Mesendoderm (in vitro differentiated cells): ENCODE results near the gene DGKB.

ENCODE experiments used
- DNase-seq: peaks from one replicate; pipeline ENCODE4 v3.0.0; 2013
- H2AK5ac ChIP-seq: 2 replicates; pipeline ENCODE4 v1.6.1; 2013; ENCODE audit warnings: low read length, inconsistent platforms
- H2BK120ac ChIP-seq: 2 replicates; pipeline ENCODE4 v1.6.1; 2013; ENCODE audit warnings: low read depth, mild to moderate bottlenecking, low read length, moderate library complexity, mixed read lengths
- H2BK15ac ChIP-seq: replicated peaks from 2 replicates; pipeline ENCODE4 v1.6.1; 2013; ENCODE audit warnings: low read depth, mild to moderate bottlenecking, moderate library complexity
- H2BK5ac ChIP-seq: 2 replicates; pipeline ENCODE4 v1.6.1; 2013; ENCODE audit warnings: low read length, inconsistent platforms
- H3K18ac ChIP-seq: 2 replicates; pipeline ENCODE4 v1.6.1; 2013; ENCODE audit warnings: mild to moderate bottlenecking, low read length, mixed read lengths
- H3K23ac ChIP-seq: one replicate; pipeline ENCODE4 v1.6.1; 2013; ENCODE audit warnings: low read length
- H3K27ac ChIP-seq: 2 replicates; pipeline ENCODE4 v1.5.1; 2013; ENCODE audit warnings: low read depth, mild to moderate bottlenecking, inconsistent platforms, low read length, moderate library complexity
- H3K27me3 ChIP-seq: 2 replicates; pipeline ENCODE4 v1.6.1; 2013; ENCODE audit warnings: low read length, control low read depth, mild to moderate bottlenecking, inconsistent platforms; ENCODE audit not compliant: insufficient read depth, poor library complexity
- H3K36me3 ChIP-seq: 2 replicates; pipeline ENCODE4 v1.6.1; 2013; ENCODE audit warnings: low read length, inconsistent platforms; ENCODE audit not compliant: control insufficient read depth, insufficient read depth
- H3K4ac ChIP-seq: one replicate; pipeline ENCODE4 v1.6.1; 2013; ENCODE audit warnings: low read depth, mild to moderate bottlenecking, low read length, moderate library complexity
- H3K4me1 ChIP-seq: 2 replicates; pipeline ENCODE4 v1.6.1; 2013; ENCODE audit warnings: low read depth, low read length, inconsistent platforms; ENCODE audit not compliant: control insufficient read depth
- H3K4me2 ChIP-seq: 2 replicates; pipeline ENCODE4 v1.6.1; 2013; ENCODE audit warnings: low read length
- H3K4me3 ChIP-seq: 2 replicates; pipeline ENCODE4 v1.5.1; 2013; ENCODE audit warnings: mild to moderate bottlenecking, low read length
- H3K56ac ChIP-seq: one replicate; pipeline ENCODE4 v1.6.1; 2013; ENCODE audit warnings: low read length
- H3K79me1 ChIP-seq: 2 replicates; pipeline ENCODE4 v1.6.1; 2013; ENCODE audit warnings: low read length, inconsistent platforms
- H3K79me2 ChIP-seq: 2 replicates; pipeline ENCODE4 v1.6.1; 2013; ENCODE audit warnings: mild to moderate bottlenecking, low read length; ENCODE audit not compliant: control insufficient read depth, insufficient read depth
- H3K9ac ChIP-seq: 2 replicates; pipeline ENCODE4 v1.6.1; 2013; ENCODE audit warnings: low read length, inconsistent platforms
- H4K5ac ChIP-seq: one replicate; pipeline ENCODE4 v1.6.1; 2013; ENCODE audit warnings: low read length
- H4K8ac ChIP-seq: one replicate; pipeline ENCODE4 v1.6.1; 2013; ENCODE audit warnings: low read depth, mild to moderate bottlenecking, control low read depth, low read length, moderate library complexity
- WGBS: extraction: QIAGEN DNeasy Blood & Tissue Kit; methylation state at CpG from one replicate; pipeline ENCODE4 v1.1.7; 2013; ENCODE audit warnings: low lambda C conversion rate, missing lambda C conversion rate; ENCODE audit not compliant: insufficient coverage; ENCODE audit errors: extremely low coverage; 5-methylcytosine and 5-hydroxymethylcytosine counted together

DGKB gene

GRCh38 chr7:14258441-14258840 is 644.1 kb downstream of the DGKB start:
- no peak overlapping the region for H4K8ac ChIP-seq
- H3K56ac ChIP-seq, result no peak overlapping the region
- no peak overlapping the region for H2BK15ac ChIP-seq
- no peak overlapping the region for H2AK5ac ChIP-seq
- H3K27ac ChIP-seq, result no peak overlapping the region
- no peaks in the 10 kb centered on the region for H3K79me1 ChIP-seq
- no peak overlapping the region for H3K18ac ChIP-seq
- H3K4me3 ChIP-seq, result no peak overlapping the region
- no peak for DNase-seq
- no peak overlapping the region for H2BK120ac ChIP-seq
- H3K9ac ChIP-seq, result no peak overlapping the region
- no peak overlapping the region for H3K4me2 ChIP-seq
- H3K23ac ChIP-seq, result no peak overlapping the region
- H3K36me3 ChIP-seq, result no peaks in the 10 kb centered on the region
- no peaks in the 10 kb centered on the region for H3K27me3 ChIP-seq
- no peaks in the 10 kb centered on the region for H3K79me2 ChIP-seq
- no peak overlapping the region for H4K5ac ChIP-seq
- no CpG with 5 or more reads among the region's 2 CpGs for WGBS
- no peaks in the 10 kb centered on the region for H3K4me1 ChIP-seq
- H3K4ac ChIP-seq, result no peak overlapping the region
- no peak overlapping the region for H2BK5ac ChIP-seq

GRCh38 chr7:14252458-14252857 is 650.1 kb downstream of the DGKB start:
- Histone ChIP-seq H2BK120ac (no peak overlapping the region), H3K27me3 (no peaks in the 10 kb centered on the region), H3K79me1 (no peaks in the 10 kb centered on the region), H3K4ac (no peak overlapping the region), H2BK5ac (no peak overlapping the region), H4K5ac (no peak overlapping the region), H3K9ac (no peak overlapping the region), H3K27ac (no peak overlapping the region), H3K36me3 (no peaks in the 10 kb centered on the region), H3K4me3 (no peak overlapping the region), H3K4me2 (no peak overlapping the region), H3K18ac (no peak overlapping the region), H3K23ac (no peak overlapping the region), H3K79me2 (no peaks in the 10 kb centered on the region), H2AK5ac (no peak overlapping the region), H4K8ac (no peak overlapping the region), H2BK15ac (no peak overlapping the region), H3K56ac (no peak overlapping the region), H3K4me1 (no peaks in the 10 kb centered on the region)
- WGBS, result no CpG with 5 or more reads among the region's 3 CpGs
- DNase-seq, result no peak

GRCh38 chr7:14242175-14242574 is 660.4 kb downstream of the DGKB start:
- H3K9ac ChIP-seq, result no peak overlapping the region
- H2BK5ac ChIP-seq, result no peak overlapping the region
- H3K79me2 ChIP-seq, result no peaks in the 10 kb centered on the region
- WGBS, result no CpG with 5 or more reads among the region's 5 CpGs
- H3K27me3 ChIP-seq, result no peaks in the 10 kb centered on the region
- no peak overlapping the region for H3K56ac ChIP-seq
- H3K79me1 ChIP-seq, result no peaks in the 10 kb centered on the region
- H2BK120ac ChIP-seq, result no peak overlapping the region
- no peak overlapping the region for H3K4me2 ChIP-seq
- no peak overlapping the region for H2AK5ac ChIP-seq
- H3K4me1 ChIP-seq, result no peaks in the 10 kb centered on the region
- no peaks in the 10 kb centered on the region for H3K36me3 ChIP-seq
- no peak overlapping the region for H3K27ac ChIP-seq
- H3K18ac ChIP-seq, result no peak overlapping the region
- H4K5ac ChIP-seq, result no peak overlapping the region
- no peak overlapping the region for H4K8ac ChIP-seq
- no peak overlapping the region for H3K23ac ChIP-seq
- no peak overlapping the region for H3K4ac ChIP-seq
- H2BK15ac ChIP-seq, result no peak overlapping the region
- peak; percentile 0 for DNase-seq
- no peak overlapping the region for H3K4me3 ChIP-seq

- H3K9ac ChIP-seq, result no peak overlapping the region
- H2BK15ac ChIP-seq, result no peak overlapping the region
- no CpG with 5 or more reads among the region's 3 CpGs for WGBS
These were observed 665.7 kb downstream of the DGKB start for GRCh38 chr7:14236834-14237233.

GRCh38 chr7:14235056-14235455 is 667.5 kb downstream of the DGKB start:
- H3K9ac ChIP-seq, result no peak overlapping the region
- no peak overlapping the region for H2AK5ac ChIP-seq
- no peak for DNase-seq
- H3K4me1 ChIP-seq, result peaks cover 4% of the 10 kb centered on the region
- no peak overlapping the region for H3K18ac ChIP-seq
- H3K36me3 ChIP-seq, result no peaks in the 10 kb centered on the region
- no peak overlapping the region for H3K23ac ChIP-seq
- H4K8ac ChIP-seq, result no peak overlapping the region
- no peak overlapping the region for H2BK5ac ChIP-seq
- no peaks in the 10 kb centered on the region for H3K27me3 ChIP-seq
- no peak overlapping the region for H2BK15ac ChIP-seq
- H3K56ac ChIP-seq, result no peak overlapping the region
- no peak overlapping the region for H3K27ac ChIP-seq
- no peak overlapping the region for H3K4me3 ChIP-seq
- H3K4ac ChIP-seq, result no peak overlapping the region
- H3K79me1 ChIP-seq, result no peaks in the 10 kb centered on the region
- no CpG with 5 or more reads among the region's 2 CpGs for WGBS
- no peak overlapping the region for H3K4me2 ChIP-seq
- H2BK120ac ChIP-seq, result no peak overlapping the region
- no peaks in the 10 kb centered on the region for H3K79me2 ChIP-seq
- no peak overlapping the region for H4K5ac ChIP-seq

More at GRCh38 chr7:14236834-14237233, 665.7 kb downstream of the DGKB start:
- Histone ChIP-seq H4K5ac (no peak overlapping the region), H2BK120ac (no peak overlapping the region), H3K79me2 (no peaks in the 10 kb centered on the region), H2BK5ac (no peak overlapping the region), H3K36me3 (no peaks in the 10 kb centered on the region), H4K8ac (no peak overlapping the region), H3K18ac (no peak overlapping the region), H3K4ac (no peak overlapping the region), H3K4me3 (no peak overlapping the region), H3K56ac (no peak overlapping the region), H3K79me1 (no peaks in the 10 kb centered on the region), H3K27ac (no peak overlapping the region), H3K4me1 (peaks cover 4% of the 10 kb centered on the region), H3K4me2 (no peak overlapping the region), H3K23ac (no peak overlapping the region), H2AK5ac (no peak overlapping the region), H3K27me3 (no peaks in the 10 kb centered on the region)
- DNase-seq, result no peak

- no peaks in the 10 kb centered on the region for H3K36me3 ChIP-seq
- WGBS, result no CpG with 5 or more reads among the region's 4 CpGs
These were observed 668.6 kb downstream of the DGKB start for GRCh38 chr7:14233868-14234369.

More at GRCh38 chr7:14233868-14234369, 668.6 kb downstream of the DGKB start:
- Histone ChIP-seq H3K4me2 (no peak overlapping the region), H4K5ac (no peak overlapping the region), H3K9ac (no peak overlapping the region), H3K4me3 (no peak overlapping the region), H2BK120ac (no peak overlapping the region), H3K79me1 (no peaks in the 10 kb centered on the region), H3K23ac (no peak overlapping the region), H3K4me1 (peaks cover 4% of the 10 kb centered on the region), H3K79me2 (no peaks in the 10 kb centered on the region), H2BK5ac (no peak overlapping the region), H3K18ac (no peak overlapping the region), H3K27ac (no peak overlapping the region), H4K8ac (no peak overlapping the region), H3K4ac (no peak overlapping the region), H2AK5ac (no peak overlapping the region), H3K27me3 (no peaks in the 10 kb centered on the region), H2BK15ac (no peak overlapping the region), H3K56ac (no peak overlapping the region)
- peak; percentile 47 for DNase-seq
